Astrocyte (in vitro differentiated cells and primary cell): ENCODE results near the gene PRDX3. TPM values are rescaled to one million over a fixed set of nuclear protein-coding genes. Genes with fewer than 3 reads are reported as not detected.

Experiments used
- DNase-seq: peaks from one replicate; pipeline ENCODE4 v3.0.0-alpha.2; 2010; ENCODE audit warnings: low read depth
- FAIRE-seq: peaks from 2 replicates; lab custom pipeline; 2011; peaks lifted over from hg19 to GRCh38; lab: Jason Lieb, UNC
- H2AFZ ChIP-seq: 2 replicates; pipeline ENCODE4 v1.6.0; 2012; ENCODE audit warnings: low read depth, low read length, inconsistent platforms
- H3K27ac ChIP-seq: 2 replicates; pipeline ENCODE4 v1.5.1; 2011; ENCODE audit warnings: low read depth, low read length, inconsistent platforms
- H3K27me3 ChIP-seq: 2 replicates; pipeline ENCODE4 v1.6.0; 2011; ENCODE audit warnings: low read length, inconsistent platforms; ENCODE audit not compliant: insufficient read depth
- H3K36me3 ChIP-seq: 2 replicates; pipeline ENCODE4 v1.5.1; 2011; ENCODE audit warnings: low read length, inconsistent platforms; ENCODE audit not compliant: insufficient read depth
- H3K4me1 ChIP-seq: 2 replicates; pipeline ENCODE4 v1.5.1; 2011; ENCODE audit warnings: low read length, inconsistent platforms; ENCODE audit not compliant: insufficient read depth
- H3K4me2 ChIP-seq: 2 replicates; pipeline ENCODE4 v1.6.0; 2012; ENCODE audit warnings: low read length, inconsistent platforms
- H3K4me3 ChIP-seq: 2 replicates; pipeline ENCODE4 v1.5.1; 2011; ENCODE audit warnings: low read depth, mild to moderate bottlenecking, low read length, inconsistent platforms; ENCODE audit not compliant: insufficient read depth
- H3K79me2 ChIP-seq: 2 replicates; pipeline ENCODE4 v1.6.0; 2012; ENCODE audit warnings: mild to moderate bottlenecking, low read length, inconsistent platforms; ENCODE audit not compliant: insufficient read depth
- H3K9ac ChIP-seq: 2 replicates; pipeline ENCODE4 v1.6.0; 2012; ENCODE audit warnings: mild to moderate bottlenecking, low read length, inconsistent platforms
- H3K9me3 ChIP-seq: 2 replicates; pipeline ENCODE4 v1.5.1; 2012; ENCODE audit warnings: low read depth, mild to moderate bottlenecking, low read length, inconsistent platforms; ENCODE audit not compliant: insufficient read depth
- H4K20me1 ChIP-seq: 2 replicates; pipeline ENCODE4 v1.6.0; 2012; ENCODE audit warnings: low read length, inconsistent platforms; ENCODE audit not compliant: insufficient read depth
- H3K27ac Mint-ChIP-seq: one replicate; pipeline ENCODE4 v1.8.0; 2021; ENCODE audit warnings: mild to moderate bottlenecking, mixed read lengths; ENCODE audit not compliant: unreplicated experiment
- H3K27me3 Mint-ChIP-seq: one replicate; pipeline ENCODE4 v1.8.0; 2021; ENCODE audit warnings: low read depth, mixed read lengths; ENCODE audit not compliant: unreplicated experiment
- H3K36me3 Mint-ChIP-seq: one replicate; pipeline ENCODE4 v1.8.0; 2021; ENCODE audit warnings: low read depth, mixed read lengths; ENCODE audit not compliant: unreplicated experiment
- H3K4me1 Mint-ChIP-seq: one replicate; pipeline ENCODE4 v1.8.0; 2021; ENCODE audit warnings: low read depth, mixed read lengths; ENCODE audit not compliant: unreplicated experiment
- H3K4me3 Mint-ChIP-seq: one replicate; pipeline ENCODE4 v1.8.0; 2021; ENCODE audit warnings: mild to moderate bottlenecking, moderate library complexity, mixed read lengths; ENCODE audit not compliant: unreplicated experiment
- H3K9me3 Mint-ChIP-seq: one replicate; pipeline ENCODE4 v1.8.0; 2021; ENCODE audit warnings: mild to moderate bottlenecking, mixed read lengths; ENCODE audit not compliant: unreplicated experiment
- EZH2 ChIP-seq: IDR thresholded peaks from 2 replicates; pipeline ENCODE4 v1.6.1; 2012; ENCODE audit warnings: mild to moderate bottlenecking, low read length, inconsistent platforms; ENCODE audit not compliant: insufficient read depth
- total RNA-seq: library from RNA; stranded (reverse); gene quantifications from 2 replicates; pipeline ENCODE4 v1.2.1, GENCODE V29; 2021
- TF ChIP-seq, protein P1 (sequence below): IDR thresholded peaks from 2 replicates; pipeline ENCODE4 v1.5.1; 2011; ENCODE audit warnings: low read depth, mild to moderate bottlenecking, inconsistent platforms, low read length, moderate library complexity; ENCODE audit not compliant: insufficient read depth

Gene PRDX3
- total RNA-seq, 1 donor from 2014 or later: 127 TPM

DNA sequence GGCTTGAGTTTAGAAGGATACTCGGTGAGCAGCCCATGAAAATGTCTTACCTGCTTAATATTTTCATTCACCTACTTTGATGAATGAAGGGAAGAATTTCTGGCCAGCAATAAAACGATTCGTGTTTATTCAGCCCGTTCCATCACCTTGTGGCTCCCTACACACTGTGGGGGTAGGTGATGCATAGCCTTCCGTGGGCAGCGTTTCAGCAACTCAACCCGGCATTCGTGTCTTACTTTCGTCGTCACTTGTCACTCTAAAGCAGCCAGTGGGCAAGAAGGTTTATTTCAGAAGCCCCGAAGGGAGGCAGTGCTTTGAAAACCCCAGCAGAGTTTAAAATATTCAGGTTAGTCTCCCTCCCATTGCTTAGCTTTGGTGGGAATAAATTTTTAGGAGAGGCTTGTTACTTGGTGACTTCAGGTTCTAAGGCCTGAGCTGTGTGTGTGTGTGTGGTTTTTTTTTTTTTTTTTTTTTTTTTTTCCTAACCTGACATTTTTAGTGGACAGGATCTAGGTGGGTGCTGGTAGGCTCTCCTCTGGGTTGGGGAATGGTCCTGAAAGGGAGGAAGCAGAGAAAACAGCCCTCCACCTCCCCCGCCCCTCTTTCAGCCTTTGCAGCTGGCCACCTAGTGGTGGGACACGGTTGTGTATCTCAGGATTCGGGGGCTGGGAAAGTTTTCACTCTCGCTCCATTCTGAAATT lies 30.6 kb upstream of the PRDX3 start:
- H3K79me2 ChIP-seq: peaks cover 45% of the 10 kb centered on the region
- TF ChIP-seq, protein P1, sequence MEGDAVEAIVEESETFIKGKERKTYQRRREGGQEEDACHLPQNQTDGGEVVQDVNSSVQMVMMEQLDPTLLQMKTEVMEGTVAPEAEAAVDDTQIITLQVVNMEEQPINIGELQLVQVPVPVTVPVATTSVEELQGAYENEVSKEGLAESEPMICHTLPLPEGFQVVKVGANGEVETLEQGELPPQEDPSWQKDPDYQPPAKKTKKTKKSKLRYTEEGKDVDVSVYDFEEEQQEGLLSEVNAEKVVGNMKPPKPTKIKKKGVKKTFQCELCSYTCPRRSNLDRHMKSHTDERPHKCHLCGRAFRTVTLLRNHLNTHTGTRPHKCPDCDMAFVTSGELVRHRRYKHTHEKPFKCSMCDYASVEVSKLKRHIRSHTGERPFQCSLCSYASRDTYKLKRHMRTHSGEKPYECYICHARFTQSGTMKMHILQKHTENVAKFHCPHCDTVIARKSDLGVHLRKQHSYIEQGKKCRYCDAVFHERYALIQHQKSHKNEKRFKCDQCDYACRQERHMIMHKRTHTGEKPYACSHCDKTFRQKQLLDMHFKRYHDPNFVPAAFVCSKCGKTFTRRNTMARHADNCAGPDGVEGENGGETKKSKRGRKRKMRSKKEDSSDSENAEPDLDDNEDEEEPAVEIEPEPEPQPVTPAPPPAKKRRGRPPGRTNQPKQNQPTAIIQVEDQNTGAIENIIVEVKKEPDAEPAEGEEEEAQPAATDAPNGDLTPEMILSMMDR: peak; percentile 89
- no peak for TF ChIP-seq EZH2
- peak overlapping the region; percentile 52 for H2AFZ ChIP-seq
- Mint-ChIP-seq H3K36me3 (no peaks in the 10 kb centered on the region), H3K27ac (peak overlapping the region; percentile 66), H3K4me3 (peak overlapping the region; percentile 94), H3K27me3 (no peaks in the 10 kb centered on the region), H3K4me1 (peaks cover 30% of the 10 kb centered on the region), H3K9me3 (no peaks in the 10 kb centered on the region)
- no peaks in the 10 kb centered on the region for H4K20me1 ChIP-seq
- DNase-seq (peak; percentile 39), FAIRE-seq (no peak)
- no peaks in the 10 kb centered on the region for H3K36me3 ChIP-seq
- no peaks in the 10 kb centered on the region for H3K9me3 ChIP-seq
- peak overlapping the region; percentile 43 for H3K27ac ChIP-seq
- H3K4me2 ChIP-seq: peak overlapping the region; percentile 94
- peak overlapping the region; percentile 83 for H3K9ac ChIP-seq
- H3K4me1 ChIP-seq: peaks cover 43% of the 10 kb centered on the region
- H3K4me3 ChIP-seq: peak overlapping the region; percentile 82
- H3K27me3 ChIP-seq: no peaks in the 10 kb centered on the region

DNA sequence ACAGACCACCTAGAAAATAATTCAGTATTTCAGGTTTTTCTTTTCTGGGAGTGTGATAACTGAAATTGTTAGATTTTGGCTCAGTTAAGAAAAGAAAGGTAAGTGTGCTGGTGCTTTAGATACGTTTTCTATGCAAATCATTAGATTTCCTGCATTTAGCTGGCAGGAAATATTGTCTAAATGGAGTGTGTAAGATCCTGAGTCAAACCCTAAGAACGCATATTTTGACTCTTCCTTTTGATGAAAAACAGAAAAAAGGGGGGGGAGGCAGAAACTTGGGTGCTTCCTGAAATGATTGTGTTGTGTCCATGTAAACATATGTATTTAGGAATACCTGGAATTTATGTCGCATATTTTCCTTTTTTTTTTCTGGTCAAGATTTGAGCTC lies 29.9 kb upstream of the PRDX3 start:
- no peak overlapping the region for H3K27ac Mint-ChIP-seq
- peak overlapping the region; percentile 57 for H2AFZ ChIP-seq
- no peak for DNase-seq

More for the DNA sequence above, 29.9 kb upstream of the PRDX3 start:
- Histone ChIP-seq H4K20me1 (no peaks in the 10 kb centered on the region), H3K4me3 (peak overlapping the region; percentile 82), H3K4me2 (peak overlapping the region; percentile 94), H3K79me2 (peaks cover 44% of the 10 kb centered on the region), H3K4me1 (peaks cover 44% of the 10 kb centered on the region), H3K9me3 (no peaks in the 10 kb centered on the region), H3K27ac (peak overlapping the region; percentile 43), H3K9ac (peak overlapping the region; percentile 83), H3K36me3 (no peaks in the 10 kb centered on the region), H3K27me3 (no peaks in the 10 kb centered on the region)
- FAIRE-seq: no peak
- Mint-ChIP-seq H3K27me3 (no peaks in the 10 kb centered on the region), H3K4me3 (peak overlapping the region; percentile 94), H3K9me3 (no peaks in the 10 kb centered on the region), H3K36me3 (no peaks in the 10 kb centered on the region), H3K4me1 (peaks cover 32% of the 10 kb centered on the region)
- TF ChIP-seq, protein P1: no peak
- no peak for TF ChIP-seq EZH2
